IPS-NIHi11 (cell line): ENCODE measurements around the gene PRRT2.
A peak's percentile ranks its signal among the peaks of the same experiment; 100 is the strongest.

ENCODE experiments used
- DNase-seq: peaks from one replicate; pipeline ENCODE4 v3.0.0; 2012; ENCODE audit warnings: mixed read lengths, low spot score

Gene PRRT2

DNA sequence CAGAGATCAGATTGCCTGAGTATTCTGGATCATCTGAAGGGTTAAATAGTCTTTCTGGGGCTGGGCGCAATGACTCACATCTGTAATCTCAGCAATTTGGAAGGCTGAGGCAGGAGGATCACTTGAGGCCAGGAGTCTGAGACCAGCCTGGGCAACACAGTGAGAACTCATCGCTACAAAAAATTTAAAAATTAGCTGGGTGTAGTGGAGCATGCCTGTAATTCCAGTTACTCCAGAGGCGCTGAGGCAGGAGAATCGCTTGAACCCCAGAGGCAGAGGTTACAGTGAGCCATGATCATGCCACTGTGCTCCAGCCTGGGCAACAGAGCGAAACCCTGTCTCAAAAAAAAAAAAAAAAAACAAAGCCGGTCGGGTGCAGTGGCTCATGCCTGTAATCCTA, 23.9 kb downstream of the PRRT2 start:
- DNase-seq: no peak

DNA sequence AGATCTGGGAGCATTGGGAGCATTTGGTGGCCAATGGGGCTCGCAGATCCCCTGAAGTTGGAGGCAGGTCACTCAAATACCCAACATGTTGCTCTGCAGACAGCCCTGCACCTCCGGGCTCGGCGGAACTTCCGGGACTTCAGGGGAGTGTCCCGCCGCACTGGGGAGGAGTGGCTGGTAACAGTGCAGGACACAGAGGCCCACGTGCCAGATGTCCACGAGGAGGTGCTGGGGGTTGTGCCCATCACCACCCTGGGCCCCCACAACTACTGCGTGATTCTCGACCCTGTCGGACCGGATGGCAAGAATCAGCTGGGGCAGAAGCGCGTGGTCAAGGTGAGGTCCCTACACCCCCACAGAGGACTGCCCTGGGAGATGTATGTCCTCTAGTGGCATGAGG, 24.6 kb downstream of the PRRT2 start:
- no peak for DNase-seq

DNA sequence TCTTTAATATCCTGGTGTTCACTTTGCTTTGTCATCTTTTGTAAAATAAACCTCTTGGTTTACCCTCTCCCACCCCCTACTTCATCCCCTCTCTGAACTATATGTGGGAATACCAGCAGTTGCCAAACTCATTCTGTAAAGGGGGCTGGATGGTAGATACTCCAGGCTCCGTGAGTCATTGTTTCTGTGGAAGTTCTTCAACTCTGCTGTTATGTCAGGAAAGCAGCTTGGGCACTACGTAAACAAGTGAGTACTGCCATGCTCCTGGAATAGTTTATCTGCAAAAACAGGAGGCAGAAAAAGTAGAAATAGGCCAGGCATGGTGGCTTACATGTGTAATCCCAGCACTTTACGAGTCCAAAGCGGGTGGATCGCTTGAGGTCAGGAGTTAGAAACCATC, 25.8 kb downstream of the PRRT2 start:
- DNase-seq: no peak

DNA sequence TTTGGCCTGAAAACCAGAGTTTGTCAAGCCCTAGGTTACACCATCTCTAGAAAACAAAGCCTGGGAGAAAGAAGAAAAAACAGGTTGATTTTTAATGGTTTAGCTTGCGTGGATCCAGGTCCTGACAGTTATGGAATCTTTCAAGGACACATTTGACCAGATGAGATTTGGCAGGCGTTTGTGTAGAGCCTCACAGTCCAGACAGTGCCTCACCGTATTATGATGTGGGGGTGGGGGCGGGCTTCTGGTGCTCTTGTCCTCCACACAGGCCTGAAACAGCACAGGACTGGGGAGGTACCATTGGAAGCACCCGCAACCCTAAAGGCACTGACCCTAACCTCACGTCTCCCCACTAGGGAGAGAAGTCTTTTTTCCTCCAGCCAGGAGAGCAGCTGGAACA, 27.8 kb downstream of the PRRT2 start:
- no peak for DNase-seq

DNA sequence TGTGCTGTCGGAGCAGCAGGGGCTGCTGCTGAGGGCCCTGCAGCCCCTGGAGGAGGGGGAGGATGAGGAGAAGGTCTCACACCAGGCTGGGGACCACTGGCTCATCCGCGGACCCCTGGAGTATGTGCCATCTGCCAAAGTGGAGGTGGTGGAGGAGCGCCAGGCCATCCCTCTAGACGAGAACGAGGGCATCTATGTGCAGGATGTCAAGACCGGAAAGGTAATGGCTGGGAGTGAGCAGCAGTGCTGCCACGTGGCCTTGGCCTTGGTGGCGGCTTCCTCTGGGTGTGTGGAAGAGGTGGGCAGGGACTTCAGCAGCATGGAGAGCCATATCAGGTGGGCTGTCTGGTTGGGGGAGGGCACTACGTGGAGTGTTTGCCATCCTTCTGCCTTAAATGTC, 28.2 kb downstream of the PRRT2 start:
- no peak for DNase-seq

DNA sequence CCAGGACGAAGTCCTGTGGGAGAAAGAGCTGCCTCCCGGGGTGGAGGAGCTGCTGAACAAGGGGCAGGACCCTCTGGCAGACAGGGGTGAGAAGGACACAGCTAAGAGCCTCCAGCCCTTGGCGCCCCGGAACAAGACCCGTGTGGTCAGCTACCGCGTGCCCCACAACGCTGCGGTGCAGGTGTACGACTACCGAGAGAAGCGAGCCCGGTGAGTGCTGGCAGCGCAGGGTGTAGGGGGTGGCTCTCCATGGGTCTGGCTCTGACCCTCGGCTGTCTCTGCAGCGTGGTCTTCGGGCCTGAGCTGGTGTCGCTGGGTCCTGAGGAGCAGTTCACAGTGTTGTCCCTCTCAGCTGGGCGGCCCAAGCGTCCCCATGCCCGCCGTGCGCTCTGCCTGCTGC, 29.6 kb downstream of the PRRT2 start:
- DNase-seq: no peak

DNA sequence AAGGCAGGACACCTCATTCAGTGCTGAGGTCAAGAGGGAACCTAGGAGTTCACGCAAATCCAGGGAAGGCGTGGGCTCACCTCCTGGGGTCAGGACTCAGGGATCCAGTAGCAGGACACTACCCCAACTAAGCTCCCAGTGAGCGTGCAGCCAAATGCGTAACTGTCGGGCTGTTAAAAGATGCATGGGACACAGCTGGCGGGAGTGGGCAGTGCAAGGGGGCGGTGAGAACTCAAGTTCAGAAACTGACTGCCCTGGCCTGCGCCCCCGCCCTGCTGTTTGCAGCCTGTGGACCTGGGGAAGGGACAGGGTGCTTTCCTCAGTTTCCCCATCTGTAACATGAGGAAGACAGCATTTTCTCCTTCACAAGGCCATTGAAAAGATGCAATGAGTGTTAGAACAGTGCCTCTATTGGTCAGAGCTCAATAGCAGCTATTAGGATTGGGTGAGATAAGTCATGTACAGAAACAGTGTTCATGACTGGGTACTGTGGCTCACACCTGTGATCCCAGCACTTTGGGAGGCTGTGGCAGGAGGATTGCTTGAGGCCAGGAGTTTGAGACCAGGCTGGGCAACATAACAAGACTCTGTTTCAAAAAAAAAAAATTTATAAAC, 30.8 kb downstream of the PRRT2 start:
- DNase-seq: no peak

DNA sequence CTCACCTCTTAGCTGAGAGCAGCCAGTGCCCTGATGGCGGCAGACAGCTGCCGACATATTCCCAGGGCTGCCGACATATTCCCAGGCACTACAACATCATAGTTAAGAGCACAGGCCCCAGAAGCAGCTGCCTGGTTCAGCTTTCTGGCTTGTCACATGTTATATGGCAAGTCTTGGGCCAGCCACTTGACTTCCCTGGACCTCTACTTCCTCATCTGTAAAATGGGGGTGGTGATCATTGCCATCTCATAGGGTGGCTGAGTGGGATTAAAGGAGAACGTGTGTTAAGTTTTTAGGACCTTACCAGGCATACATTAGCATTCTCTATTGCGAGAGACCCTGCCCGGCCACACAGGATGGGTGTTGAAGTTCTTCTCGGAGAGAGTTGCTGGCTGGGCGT, 31.9 kb downstream of the PRRT2 start:
- DNase-seq: no peak

DNA sequence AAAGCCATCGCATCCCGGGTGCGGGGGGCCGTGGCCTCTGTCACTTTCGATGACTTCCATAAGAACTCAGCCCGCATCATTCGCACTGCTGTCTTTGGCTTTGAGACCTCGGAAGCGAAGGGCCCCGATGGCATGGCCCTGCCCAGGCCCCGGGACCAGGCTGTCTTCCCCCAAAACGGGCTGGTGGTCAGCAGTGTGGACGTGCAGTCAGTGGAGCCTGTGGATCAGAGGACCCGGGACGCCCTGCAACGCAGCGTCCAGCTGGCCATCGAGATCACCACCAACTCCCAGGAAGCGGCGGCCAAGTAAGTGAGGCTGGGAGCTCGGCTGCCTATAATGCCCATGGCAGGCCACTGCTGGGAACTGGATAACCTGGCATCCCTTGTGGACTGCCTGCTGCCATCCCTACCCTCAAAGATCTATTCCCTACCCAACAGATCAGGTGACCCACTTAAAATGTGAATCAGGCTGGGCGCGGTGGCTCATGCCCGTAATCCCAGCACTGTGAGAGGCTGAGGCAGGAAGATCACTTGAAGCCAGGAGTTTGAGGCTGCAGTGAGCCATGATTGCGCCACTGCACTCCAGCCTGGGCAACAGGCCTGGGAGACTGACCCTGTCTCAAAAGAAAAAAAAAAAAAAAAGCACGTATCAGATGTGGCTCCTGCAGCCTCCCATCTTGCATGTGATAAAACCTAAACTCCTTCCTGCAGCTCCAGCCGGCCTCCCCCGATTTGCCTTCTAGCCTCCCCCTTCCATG, 32.8 kb downstream of the PRRT2 start:
- DNase-seq: no peak

DNA sequence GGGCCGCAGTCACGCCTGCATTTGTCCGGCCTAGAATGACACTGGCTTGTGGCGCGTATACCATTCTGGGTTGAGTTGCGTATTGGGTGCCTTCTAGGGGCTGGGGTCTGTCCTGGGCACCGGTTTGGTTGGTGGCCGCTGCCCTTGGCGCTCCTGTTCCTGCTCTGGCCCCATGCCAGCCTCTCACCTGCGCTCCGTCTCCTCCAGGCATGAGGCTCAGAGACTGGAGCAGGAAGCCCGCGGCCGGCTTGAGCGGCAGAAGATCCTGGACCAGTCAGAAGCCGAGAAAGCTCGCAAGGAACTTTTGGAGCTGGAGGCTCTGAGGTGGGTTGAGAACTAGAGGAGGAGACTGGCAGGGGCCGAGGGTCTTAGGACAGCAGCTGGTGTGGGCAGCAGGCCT, 33.7 kb downstream of the PRRT2 start:
- DNase-seq: no peak

DNA sequence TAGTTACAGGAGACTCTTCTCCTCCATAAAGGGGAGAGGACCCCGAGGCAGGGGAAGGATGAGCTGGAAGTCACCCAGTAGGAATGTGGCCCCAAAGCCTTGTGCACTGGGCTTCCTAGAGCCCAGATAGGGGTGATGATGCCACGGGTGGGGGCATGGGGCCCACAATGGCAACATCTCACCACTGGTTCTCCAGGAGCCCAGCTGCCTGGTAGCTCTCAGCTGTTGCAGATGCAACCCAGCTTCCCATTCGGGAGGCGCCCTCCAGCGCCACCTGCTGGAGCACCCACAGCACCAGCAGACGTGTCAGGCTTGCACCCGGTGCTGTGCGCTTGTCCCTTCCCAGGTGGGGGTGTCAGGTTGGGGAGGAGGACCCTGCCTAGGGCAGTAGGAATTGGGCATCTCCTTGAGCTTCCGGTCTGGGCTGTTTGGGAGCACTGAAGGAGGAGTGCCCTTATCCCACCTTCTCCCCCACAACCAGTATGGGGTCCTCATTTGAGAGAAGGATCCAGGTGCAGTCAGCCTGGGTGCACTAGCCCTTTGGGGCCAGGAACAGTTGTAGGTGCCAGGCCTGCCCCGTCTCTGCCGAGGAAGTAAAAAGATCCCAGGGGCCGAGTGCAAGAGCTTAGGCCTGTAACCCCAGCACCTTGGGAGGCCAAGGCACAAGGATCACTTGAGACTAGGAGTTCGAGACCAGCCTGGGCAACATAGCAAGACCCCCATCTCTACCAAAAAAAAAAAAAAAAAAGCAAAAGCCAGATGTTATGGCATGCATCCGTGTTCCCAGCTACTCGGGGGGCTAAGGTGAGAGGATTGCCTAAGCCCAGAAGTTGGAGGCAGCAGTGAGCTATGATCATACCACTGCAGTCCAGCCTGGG, 36.7 kb downstream of the PRRT2 start:
- DNase-seq: peak; percentile 84

DNA sequence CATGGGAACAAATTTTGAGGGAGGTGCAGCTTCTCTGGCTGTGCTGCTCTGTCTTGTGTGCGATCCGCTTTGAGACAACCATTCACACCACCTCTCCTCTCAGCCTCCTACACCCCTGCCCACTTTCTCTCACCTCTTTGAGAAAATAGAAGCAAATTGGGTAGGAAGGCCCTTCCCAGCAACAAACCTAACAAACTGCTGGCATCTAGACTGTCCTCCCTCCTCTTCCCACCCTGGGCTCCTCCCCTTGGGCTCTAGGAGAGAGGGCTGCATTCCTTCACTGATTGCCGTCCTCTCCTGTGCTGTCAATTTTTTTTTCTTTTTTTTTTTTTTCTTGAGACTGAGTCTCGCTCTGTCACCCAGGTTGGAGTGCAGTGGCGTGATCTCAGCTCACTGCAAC, 37.5 kb downstream of the PRRT2 start:
- DNase-seq: peak; percentile 60

DNA sequence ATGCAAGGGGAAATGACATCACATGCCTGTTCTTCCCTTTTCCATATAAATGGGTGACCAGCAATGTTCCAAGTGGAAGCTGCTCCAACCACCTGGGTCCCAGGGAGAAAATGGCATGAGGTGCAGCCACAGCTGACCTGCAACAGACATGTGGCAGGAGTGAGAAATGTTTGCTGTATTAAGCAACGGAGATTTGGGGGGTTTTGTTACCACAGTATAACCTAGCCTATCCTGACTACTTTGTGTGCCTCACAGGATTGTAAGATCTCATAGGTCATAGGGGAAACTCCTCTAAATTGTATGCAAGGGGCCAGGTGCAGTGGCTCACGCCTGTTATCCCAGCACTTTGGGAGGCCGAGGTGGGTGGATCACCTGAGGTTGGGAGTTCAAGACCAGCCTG, 39.0 kb downstream of the PRRT2 start:
- DNase-seq: no peak

DNA sequence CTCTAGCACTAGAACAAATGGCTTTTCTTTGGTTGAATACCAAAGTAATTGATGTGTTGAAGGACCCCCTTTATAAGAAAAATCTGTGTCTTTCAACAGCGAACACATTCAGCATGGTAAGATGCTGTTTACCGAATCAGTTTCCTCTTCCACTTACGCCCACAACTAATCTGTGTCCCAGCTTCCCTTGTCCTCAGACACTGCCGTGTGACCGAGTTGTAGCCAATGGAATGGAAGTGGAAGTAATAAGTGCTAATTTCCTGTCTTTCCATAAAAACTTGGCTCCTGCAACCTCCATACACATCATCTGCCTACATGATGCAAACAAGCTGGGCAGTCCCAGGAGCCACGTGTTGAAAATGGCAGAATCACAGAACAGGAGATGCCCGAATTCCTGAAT, 40.7 kb downstream of the PRRT2 start:
- no peak for DNase-seq

DNA sequence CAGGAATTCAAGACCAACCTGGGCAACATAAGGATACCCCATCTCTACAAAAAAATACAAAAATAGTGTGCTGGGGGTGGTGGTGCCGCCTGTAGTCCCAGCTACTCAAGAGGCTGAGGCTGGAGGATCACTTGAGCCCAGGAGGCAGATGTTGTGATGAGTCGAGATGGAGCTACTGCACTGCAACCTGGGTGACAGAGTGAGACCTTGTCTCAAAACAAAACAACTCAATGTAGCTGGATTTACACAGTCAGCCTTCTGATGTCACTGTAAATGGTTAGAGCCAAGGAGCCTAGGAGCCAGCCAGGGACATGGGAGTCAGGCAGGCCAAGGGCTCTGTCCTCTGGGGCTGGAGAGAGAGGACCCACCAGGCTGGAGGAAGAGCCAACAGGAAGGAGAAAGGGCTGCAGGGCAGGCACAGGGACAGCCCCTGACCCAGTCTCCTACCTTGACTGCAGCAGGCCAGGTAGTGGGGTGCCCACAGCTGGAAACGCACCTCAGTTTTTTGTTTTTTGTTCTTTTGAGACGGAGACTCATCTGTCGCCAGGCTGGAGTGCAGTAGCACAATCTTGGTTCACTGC, 42.6 kb downstream of the PRRT2 start:
- no peak for DNase-seq

DNA sequence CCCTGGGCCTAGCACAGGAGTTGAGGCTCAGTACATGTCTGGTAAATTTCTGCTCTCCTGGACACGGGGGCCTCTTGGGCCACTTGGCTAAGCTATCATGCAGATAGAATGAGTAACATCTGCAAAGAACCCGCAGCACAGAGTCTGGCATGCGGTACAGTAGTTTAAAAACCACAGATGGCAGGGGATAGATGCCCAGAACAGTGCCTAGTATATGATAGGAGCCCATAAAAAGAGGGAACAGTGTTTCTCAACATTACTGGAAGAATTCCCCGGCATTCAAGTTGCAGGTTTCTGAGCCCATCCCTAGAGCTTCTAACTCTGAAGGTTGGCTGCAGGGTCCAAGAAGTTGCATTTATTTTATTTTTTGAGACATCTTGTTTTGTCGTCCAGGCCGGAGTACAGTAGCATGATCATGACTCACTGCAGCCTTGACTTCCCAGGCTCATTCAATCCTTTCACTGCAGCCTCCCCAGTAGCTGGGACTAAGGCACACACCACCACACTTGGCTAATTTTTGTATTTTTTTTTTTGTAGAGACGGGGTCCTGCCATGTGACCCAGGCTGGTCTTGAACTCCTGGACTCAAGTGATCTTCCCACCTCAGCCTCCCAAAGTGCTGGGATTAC, 45.3 kb downstream of the PRRT2 start:
- DNase-seq: no peak

DNA sequence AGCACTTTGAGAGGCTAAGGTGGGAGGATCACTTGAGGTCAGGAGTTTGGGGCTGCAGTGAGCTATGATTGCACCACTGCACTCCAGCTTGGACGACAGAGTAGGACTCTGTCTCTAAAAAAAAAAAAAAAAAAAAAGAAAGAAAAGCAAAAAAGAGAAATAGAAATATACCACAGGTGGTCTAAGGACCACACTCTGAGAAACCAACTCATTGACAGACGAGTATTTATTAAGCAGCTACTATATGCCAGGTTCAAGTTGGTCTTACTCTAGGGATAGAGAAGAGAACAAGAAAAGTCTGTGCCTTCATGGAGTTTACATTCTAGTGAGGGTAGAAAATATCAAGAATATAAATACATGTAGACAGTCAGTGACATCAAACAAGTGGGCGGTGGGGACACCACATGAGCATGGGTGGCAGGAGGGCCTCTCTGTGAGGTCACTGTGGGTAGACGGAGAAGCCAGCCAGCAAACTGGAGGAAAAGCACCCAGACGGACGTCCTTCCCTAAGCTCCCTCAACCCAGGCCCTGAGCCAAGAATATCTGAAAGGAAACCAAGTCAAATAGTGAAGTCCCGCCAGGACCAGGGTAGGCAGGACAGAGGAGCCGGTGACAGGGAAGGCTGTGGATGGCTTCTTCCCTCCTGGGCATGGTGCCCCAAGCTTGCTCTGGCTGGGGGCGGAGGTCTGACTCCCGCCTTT, 46.3 kb downstream of the PRRT2 start:
- no peak for DNase-seq

DNA sequence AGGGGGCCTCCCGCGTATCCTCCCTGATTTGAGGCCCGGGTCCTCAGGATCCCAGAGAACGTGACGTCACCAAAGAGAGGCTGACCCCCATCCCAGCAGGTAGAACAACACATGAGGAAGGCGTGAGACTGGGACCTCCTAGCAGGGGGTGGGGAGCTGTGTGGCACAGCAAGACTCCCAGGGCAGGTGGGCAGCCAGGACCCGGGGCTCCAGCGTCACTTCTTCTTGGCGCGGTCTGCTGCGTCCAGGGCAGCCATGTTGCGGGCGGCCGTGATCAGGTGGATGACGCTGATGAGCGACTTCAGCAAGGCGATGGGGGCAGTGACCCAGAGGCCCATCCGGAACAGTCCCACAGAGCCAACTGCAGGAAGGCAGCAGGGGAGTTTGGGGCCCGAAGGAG, 47.0 kb downstream of the PRRT2 start:
- no peak for DNase-seq

DNA sequence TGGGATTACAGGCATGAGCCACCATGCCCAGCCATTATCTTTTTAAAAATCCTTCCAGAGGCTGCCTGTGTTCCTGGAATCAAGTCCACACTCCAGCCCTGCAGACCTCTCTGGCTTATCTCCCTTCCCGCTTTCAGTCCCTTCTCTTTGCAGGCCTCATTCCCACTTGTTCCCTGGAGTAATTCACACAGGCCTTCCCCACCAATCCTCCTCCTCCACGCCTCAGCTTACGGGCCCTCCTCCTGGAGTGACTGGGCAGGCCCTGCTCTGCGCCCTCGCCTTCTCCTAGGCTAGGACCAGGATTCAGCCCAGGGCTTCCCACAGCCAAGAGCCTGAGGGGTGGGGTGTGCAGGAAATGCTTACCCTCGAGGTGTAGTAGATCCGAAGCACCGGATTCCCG, 48.2 kb downstream of the PRRT2 start:
- no peak for DNase-seq

DNA sequence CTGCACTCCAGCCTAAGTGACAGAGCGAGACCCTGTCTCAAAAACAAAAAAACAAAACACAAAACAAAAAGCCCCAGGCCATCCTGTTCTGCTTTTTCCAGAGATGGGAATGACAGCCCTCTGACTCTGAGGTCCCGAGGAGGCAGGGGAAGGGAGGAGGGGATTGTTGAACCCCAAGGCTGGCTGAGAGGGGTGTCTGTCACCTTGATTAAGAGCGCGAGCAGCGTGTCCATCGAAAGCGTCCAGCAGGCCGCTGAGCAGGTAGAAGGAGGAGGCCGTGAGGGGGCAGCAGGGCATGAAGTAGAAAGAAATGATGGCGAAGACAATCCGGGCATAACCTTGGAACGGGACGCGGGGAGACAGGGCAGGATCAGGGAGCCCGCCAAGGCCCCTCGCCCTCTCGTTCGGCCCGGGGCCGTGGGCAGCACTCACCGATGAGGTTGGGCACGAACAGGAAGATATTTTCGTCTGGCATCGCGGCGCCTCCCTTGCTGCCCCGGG, 50.4 kb downstream of the PRRT2 start:
- DNase-seq: peak; percentile 36

DNA sequence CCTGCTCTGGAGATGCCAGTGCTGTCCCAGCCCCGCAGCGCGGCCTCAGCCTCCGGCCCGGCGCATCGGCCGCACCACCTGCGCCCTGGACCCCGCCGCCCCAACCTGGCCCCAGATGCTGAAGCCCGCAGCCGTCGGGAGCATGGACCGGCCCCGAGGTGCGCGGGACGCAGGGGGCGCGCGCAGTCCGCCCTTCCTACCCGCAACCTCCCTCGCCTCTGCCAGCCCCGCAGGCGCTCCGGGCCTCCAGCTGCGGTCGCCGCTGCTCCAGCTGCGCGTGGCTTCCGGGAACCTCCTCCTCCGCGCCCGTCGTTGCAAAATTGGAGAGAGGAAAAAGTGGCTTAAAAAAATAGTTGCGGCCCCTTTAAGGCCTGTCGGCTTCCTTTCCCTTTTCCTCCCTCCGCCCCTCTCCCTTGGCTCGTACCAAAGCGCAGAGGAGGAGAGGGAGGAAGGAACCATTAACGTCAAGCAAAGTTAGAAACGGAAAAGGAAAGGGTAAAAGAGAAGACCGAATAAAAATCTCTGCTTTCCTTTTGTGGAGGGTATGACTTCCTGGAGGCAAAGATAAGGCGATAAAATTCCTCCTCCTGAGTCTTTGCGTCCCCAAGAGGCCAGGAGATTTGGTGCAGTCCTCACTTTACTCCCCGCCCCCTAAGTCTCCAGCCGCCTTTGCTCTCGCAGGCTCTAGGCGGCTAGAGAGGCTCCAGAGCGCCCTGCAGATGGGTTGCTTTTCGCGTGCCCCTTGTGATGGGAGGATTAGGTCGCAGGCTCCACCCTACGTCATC, 51.1 kb downstream of the PRRT2 start, which contains the start of gene CDIPT:
Gene CDIPT, minus strand, starts transcription at position 343 of the 785 bp plus-strand sequence. CDS start 369 bp downstream, outside the sequence.
- DNase-seq: peak; percentile 89
